Adipocyte (in vitro differentiated cells): ENCODE data around the gene PTPN7.
"Not testable (repeated sequence)": the region's sequence is repeated elsewhere in the genome, so short reads cannot be mapped to it uniquely, and the experiment has no call there.

Source experiments
- DNase-seq: peaks from one replicate; pipeline ENCODE4 v3.0.0-alpha.2; 2015; ENCODE audit warnings: low read depth
- H3K27me3 ChIP-seq: replicated peaks from 2 replicates; pipeline ENCODE4 v1.7.0; 2013; ENCODE audit warnings: mild to moderate bottlenecking, low read length, moderate library complexity; ENCODE audit not compliant: control insufficient read depth, insufficient read depth
- H3K36me3 ChIP-seq: 2 replicates; pipeline ENCODE4 v1.7.0; 2013; ENCODE audit warnings: low read length, mild to moderate bottlenecking, moderate library complexity; ENCODE audit not compliant: control insufficient read depth, insufficient read depth, severe bottlenecking
- H3K4me1 ChIP-seq: 2 replicates; pipeline ENCODE4 v1.7.0; 2013; ENCODE audit warnings: mild to moderate bottlenecking, low read length, moderate library complexity; ENCODE audit not compliant: control insufficient read depth, insufficient read depth
- H3K4me3 ChIP-seq: 2 replicates; pipeline ENCODE4 v1.7.0; 2013; ENCODE audit warnings: mild to moderate bottlenecking, low read length, moderate library complexity
- H3K9ac ChIP-seq: 2 replicates; pipeline ENCODE4 v1.7.0; 2013; ENCODE audit warnings: mild to moderate bottlenecking, low read length, moderate library complexity
- H3K9me3 ChIP-seq: 2 replicates; pipeline ENCODE4 v1.7.0; 2013; ENCODE audit warnings: mild to moderate bottlenecking, low read length, moderate library complexity; ENCODE audit not compliant: control insufficient read depth

PTPN7 gene

GRCh38 chr1:202124142-202124541 lies 36.3 kb downstream of the PTPN7 start:
- Histone ChIP-seq H3K9ac (no peak overlapping the region), H3K4me3 (no peak overlapping the region), H3K4me1 (no peaks in the 10 kb centered on the region), H3K27me3 (peaks cover 8% of the 10 kb centered on the region), H3K9me3 (no peaks in the 10 kb centered on the region), H3K36me3 (no peaks in the 10 kb centered on the region)
- no peak for DNase-seq

- H3K36me3 ChIP-seq = no peaks in the 10 kb centered on the region
Measured at GRCh38 chr1:202123336-202123813, 37.0 kb downstream of the PTPN7 start.

GRCh38 chr1:202122639-202123335 lies 37.6 kb downstream of the PTPN7 start, which contains the start of gene GPR37L1:
Gene GPR37L1, plus strand, starts transcription at chr1:202122917. Its CDS starts 47 bp downstream, at chr1:202122964.
- Histone ChIP-seq H3K4me1 (no peaks in the 10 kb centered on the region), H3K27me3 (peaks cover 8% of the 10 kb centered on the region), H3K9ac (no peak within 1 kb of the TSS), H3K36me3 (no peaks in the 10 kb centered on the region), H3K4me3 (no peak within 1 kb of the TSS), H3K9me3 (no peaks in the 10 kb centered on the region)
- DNase-seq = peak; percentile 51

More at GRCh38 chr1:202123336-202123813, 37.0 kb downstream of the PTPN7 start:
- DNase-seq = no peak
- no peaks in the 10 kb centered on the region for H3K4me1 ChIP-seq
- no peaks in the 10 kb centered on the region for H3K9me3 ChIP-seq
- H3K27me3 ChIP-seq = peaks cover 8% of the 10 kb centered on the region
- no peak overlapping the region for H3K4me3 ChIP-seq
- no peak overlapping the region for H3K9ac ChIP-seq

GRCh38 chr1:202121006-202121405 lies 39.4 kb downstream of the PTPN7 start:
- Histone ChIP-seq H3K9me3 (no peaks in the 10 kb centered on the region), H3K9ac (no peak overlapping the region), H3K4me3 (no peak overlapping the region), H3K36me3 (no peaks in the 10 kb centered on the region), H3K27me3 (peaks cover 8% of the 10 kb centered on the region), H3K4me1 (no peaks in the 10 kb centered on the region)
- DNase-seq = no peak

GRCh38 chr1:202117898-202118371 lies 42.5 kb downstream of the PTPN7 start:
- Histone ChIP-seq H3K9ac (no peak overlapping the region), H3K4me1 (peaks cover 3% of the 10 kb centered on the region), H3K4me3 (no peak overlapping the region), H3K9me3 (no peaks in the 10 kb centered on the region), H3K36me3 (no peaks in the 10 kb centered on the region), H3K27me3 (no peaks in the 10 kb centered on the region)
- no peak for DNase-seq

- H3K4me3 ChIP-seq = no peak overlapping the region
- peaks cover 3% of the 10 kb centered on the region for H3K4me1 ChIP-seq
- H3K9me3 ChIP-seq = no peaks in the 10 kb centered on the region
- no peak for DNase-seq
- no peaks in the 10 kb centered on the region for H3K27me3 ChIP-seq
- H3K9ac ChIP-seq = no peak overlapping the region
- H3K36me3 ChIP-seq = no peaks in the 10 kb centered on the region
Measured at GRCh38 chr1:202116287-202116686, 44.1 kb downstream of the PTPN7 start.

GRCh38 chr1:202113690-202114300 lies 46.6 kb downstream of the PTPN7 start:
- no peaks in the 10 kb centered on the region for H3K27me3 ChIP-seq
- H3K4me1 ChIP-seq = peaks cover 3% of the 10 kb centered on the region
- no peaks in the 10 kb centered on the region for H3K36me3 ChIP-seq
- H3K4me3 ChIP-seq = no peak overlapping the region
- H3K9me3 ChIP-seq = no peaks in the 10 kb centered on the region
- no peak overlapping the region for H3K9ac ChIP-seq
- no peak for DNase-seq

GRCh38 chr1:202112859-202113689 lies 47.3 kb downstream of the PTPN7 start:
- H3K36me3 ChIP-seq = no peaks in the 10 kb centered on the region
- H3K27me3 ChIP-seq = no peaks in the 10 kb centered on the region
- H3K4me1 ChIP-seq = peaks cover 3% of the 10 kb centered on the region
- no peak overlapping the region for H3K9ac ChIP-seq
- no peak overlapping the region for H3K4me3 ChIP-seq
- H3K9me3 ChIP-seq = no peaks in the 10 kb centered on the region
- peak; percentile 55 for DNase-seq

- H3K9me3 ChIP-seq, DNase-seq, H3K4me1 ChIP-seq, H3K9ac ChIP-seq, H3K4me3 ChIP-seq, H3K36me3 ChIP-seq, H3K27me3 ChIP-seq: not testable (repeated sequence)
Measured at GRCh38 chr1:202111589-202111988, 48.8 kb downstream of the PTPN7 start.

GRCh38 chr1:202110977-202111376 lies 49.4 kb downstream of the PTPN7 start:
- no peak for DNase-seq
- Histone ChIP-seq H3K4me3 (no peak overlapping the region), H3K9me3 (no peaks in the 10 kb centered on the region), H3K27me3 (no peaks in the 10 kb centered on the region), H3K4me1 (peaks cover 3% of the 10 kb centered on the region), H3K9ac (no peak overlapping the region), H3K36me3 (no peaks in the 10 kb centered on the region)
